Progenitor cell of endocrine pancreas (in vitro differentiated cells): Measurements from ENCODE around the gene ANKLE2. TPM values are rescaled to one million over a fixed set of nuclear protein-coding genes. Genes with fewer than 3 reads are reported as not detected.
A peak's percentile ranks its signal among the peaks of the same experiment; 100 is the strongest.

Experiments used
- DNase-seq: peaks from one replicate; pipeline ENCODE4 v3.0.0; 2021; ENCODE audit warnings: low spot score; ENCODE audit not compliant: unreplicated experiment
- H3K27ac Mint-ChIP-seq: 2 replicates; pipeline ENCODE4 v1.8.0; 2021; ENCODE audit warnings: mild to moderate bottlenecking, moderate library complexity, mixed read lengths
- H3K27me3 Mint-ChIP-seq: 2 replicates; pipeline ENCODE4 v1.8.0; 2021; ENCODE audit warnings: mixed read lengths
- H3K36me3 Mint-ChIP-seq: 2 replicates; pipeline ENCODE4 v1.8.0; 2022; ENCODE audit warnings: mixed read lengths; ENCODE audit not compliant: insufficient read depth
- H3K4me1 Mint-ChIP-seq: 2 replicates; pipeline ENCODE4 v1.8.0; 2021; ENCODE audit warnings: low read depth, mixed read lengths
- H3K4me3 Mint-ChIP-seq: 2 replicates; pipeline ENCODE4 v1.8.0; 2021; ENCODE audit warnings: low read depth, mild to moderate bottlenecking, moderate library complexity, mixed read lengths
- H3K9me3 Mint-ChIP-seq: 2 replicates; pipeline ENCODE4 v1.8.0; 2021; ENCODE audit warnings: low read depth, mixed read lengths
- CTCF ChIP-seq: fragments of 200-600 bp; sonication (generic); IDR thresholded peaks from one replicate; pipeline ENCODE4 v1.5.0; 2021; ENCODE audit warnings: antibody characterized with exemption, mild to moderate bottlenecking; ENCODE audit not compliant: unreplicated experiment
- total RNA-seq: library from RNA; stranded (reverse); gene quantifications from 2 replicates; pipeline ENCODE4 v1.2.1, GENCODE V29; 2021

ANKLE2 gene
- total RNA-seq, 1 donor from 2014 or later, result 81.1 TPM

GRCh38 chr12:132729541-132730320 lies 31.9 kb downstream of the ANKLE2 start:
- Mint-ChIP-seq H3K9me3 (no peaks in the 10 kb centered on the region), H3K4me3 (no peak overlapping the region), H3K27ac (no peak overlapping the region), H3K4me1 (no peaks in the 10 kb centered on the region), H3K27me3 (no peaks in the 10 kb centered on the region), H3K36me3 (peaks cover 49% of the 10 kb centered on the region)
- TF ChIP-seq CTCF, result no peak
- DNase-seq, result no peak

GRCh38 chr12:132728502-132728901 lies 33.1 kb downstream of the ANKLE2 start:
- H3K9me3 Mint-ChIP-seq, result no peaks in the 10 kb centered on the region
- no peak overlapping the region for H3K4me3 Mint-ChIP-seq
- H3K27me3 Mint-ChIP-seq, result no peaks in the 10 kb centered on the region
- DNase-seq, result no peak
- no peak for TF ChIP-seq CTCF
- H3K27ac Mint-ChIP-seq, result peak overlapping the region; percentile 67
- H3K36me3 Mint-ChIP-seq, result peaks cover 48% of the 10 kb centered on the region
- no peaks in the 10 kb centered on the region for H3K4me1 Mint-ChIP-seq

- Mint-ChIP-seq H3K27ac (no peak overlapping the region), H3K4me3 (no peak overlapping the region), H3K9me3 (no peaks in the 10 kb centered on the region), H3K27me3 (no peaks in the 10 kb centered on the region), H3K4me1 (no peaks in the 10 kb centered on the region), H3K36me3 (peaks cover 45% of the 10 kb centered on the region)
- DNase-seq, result no peak
- no peak for TF ChIP-seq CTCF
Measured at GRCh38 chr12:132727091-132727794, 34.4 kb downstream of the ANKLE2 start.

GRCh38 chr12:132726386-132726785 lies 35.2 kb downstream of the ANKLE2 start:
- DNase-seq, result no peak
- no peaks in the 10 kb centered on the region for H3K9me3 Mint-ChIP-seq
- H3K27ac Mint-ChIP-seq, result no peak overlapping the region
- peaks cover 40% of the 10 kb centered on the region for H3K36me3 Mint-ChIP-seq
- no peaks in the 10 kb centered on the region for H3K4me1 Mint-ChIP-seq
- TF ChIP-seq CTCF, result no peak
- no peaks in the 10 kb centered on the region for H3K27me3 Mint-ChIP-seq
- H3K4me3 Mint-ChIP-seq, result no peak overlapping the region

- Mint-ChIP-seq H3K36me3 (peaks cover 33% of the 10 kb centered on the region), H3K4me3 (no peak overlapping the region), H3K4me1 (no peaks in the 10 kb centered on the region), H3K9me3 (no peaks in the 10 kb centered on the region), H3K27ac (peak overlapping the region; percentile 64), H3K27me3 (no peaks in the 10 kb centered on the region)
- TF ChIP-seq CTCF, result no peak
- no peak for DNase-seq
Measured at GRCh38 chr12:132724506-132725241, 37.0 kb downstream of the ANKLE2 start.
